NCI-H2107 treated with DMSO at 0.1 percent for 48 hours (cell line): Measurements from ENCODE around the gene VCAN.

Source experiments
- DNase-seq: peaks from one replicate; lab custom pipeline; 2025; ENCODE audit not compliant: unreplicated experiment; lab: John Stamatoyannopoulos, UW

The VCAN gene

DNA sequence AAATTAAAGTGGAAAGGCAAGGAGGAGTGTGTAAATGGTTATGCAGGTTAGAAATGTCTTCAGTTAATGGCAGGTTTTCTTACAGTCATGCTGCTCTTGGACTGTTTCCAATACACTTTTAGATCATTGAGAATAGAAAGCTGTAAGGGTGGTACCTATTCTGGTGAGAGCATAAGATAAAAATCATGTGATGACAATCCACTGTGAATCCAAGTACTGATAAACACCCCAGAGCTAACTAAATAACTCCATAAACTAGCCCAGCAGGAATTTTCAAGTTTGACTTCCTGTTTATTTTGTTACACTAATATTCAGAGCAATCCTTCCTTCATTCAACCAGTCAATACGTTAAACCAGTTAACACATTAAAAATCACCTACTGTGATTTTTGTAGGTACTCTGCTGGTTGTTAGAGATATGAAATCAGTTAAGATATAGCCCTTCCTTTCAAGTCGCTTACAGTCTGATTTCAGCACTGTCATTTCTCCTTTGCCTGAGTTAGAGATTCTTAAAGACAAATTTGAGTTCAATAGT is 22.6 kb downstream of the VCAN start:
- no peak for DNase-seq

DNA sequence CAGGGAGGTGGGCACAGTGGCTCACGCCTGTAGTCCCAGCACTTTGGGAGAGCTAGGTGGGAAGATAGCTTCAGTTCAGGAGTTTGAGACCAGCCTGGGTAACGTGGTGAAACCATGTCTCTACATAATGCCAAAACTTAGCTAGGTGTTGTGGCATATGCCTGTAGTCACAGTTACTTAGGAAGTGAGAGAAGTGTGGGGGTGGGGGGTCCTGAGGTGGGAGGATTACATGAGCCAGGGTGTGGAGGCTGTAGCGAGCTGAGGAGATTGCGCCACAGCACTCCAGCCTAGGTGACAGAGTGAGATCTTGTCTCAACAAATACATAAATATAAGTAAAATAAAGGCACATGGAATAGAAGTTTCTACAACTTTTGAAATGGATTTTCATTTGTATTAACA is 23.1 kb downstream of the VCAN start:
- no peak for DNase-seq

DNA sequence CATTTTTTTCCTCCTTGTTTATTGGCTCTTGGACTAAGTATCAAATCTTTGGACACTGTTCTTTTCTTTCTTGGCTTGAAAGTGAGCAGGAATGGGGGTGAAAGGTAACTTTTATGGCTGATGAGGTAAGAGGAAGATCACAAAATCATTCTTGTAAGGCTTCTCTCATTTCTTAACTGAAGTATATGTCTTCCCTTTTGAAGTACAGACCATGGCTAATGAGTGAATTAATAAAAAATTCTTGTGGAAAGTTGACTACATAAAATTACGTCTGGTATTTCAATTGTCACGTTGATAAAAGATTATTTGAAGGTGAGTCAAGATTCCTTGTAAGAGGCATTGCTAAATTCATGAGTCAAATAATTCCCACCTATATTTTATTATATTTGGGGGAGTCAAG is 25.1 kb downstream of the VCAN start:
- no peak for DNase-seq

DNA sequence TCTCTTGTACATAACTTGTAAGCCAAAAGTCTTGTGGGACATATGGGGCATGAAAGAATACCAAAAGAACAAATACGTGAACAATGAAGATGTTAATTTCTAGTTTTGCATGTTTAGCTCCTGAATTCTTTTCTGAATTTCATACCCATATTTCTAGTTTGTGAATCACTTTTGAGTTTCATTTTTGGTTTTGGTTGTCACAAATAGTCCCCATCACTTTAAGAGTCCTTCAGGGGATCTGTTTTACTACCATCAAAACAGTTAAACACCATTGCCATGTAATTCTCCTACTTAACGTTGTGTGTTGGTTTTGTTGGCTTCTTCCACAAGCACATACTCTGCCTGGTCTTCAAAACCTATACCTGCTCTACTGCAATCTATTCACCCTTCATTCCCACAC is 27.0 kb downstream of the VCAN start:
- DNase-seq = no peak

DNA sequence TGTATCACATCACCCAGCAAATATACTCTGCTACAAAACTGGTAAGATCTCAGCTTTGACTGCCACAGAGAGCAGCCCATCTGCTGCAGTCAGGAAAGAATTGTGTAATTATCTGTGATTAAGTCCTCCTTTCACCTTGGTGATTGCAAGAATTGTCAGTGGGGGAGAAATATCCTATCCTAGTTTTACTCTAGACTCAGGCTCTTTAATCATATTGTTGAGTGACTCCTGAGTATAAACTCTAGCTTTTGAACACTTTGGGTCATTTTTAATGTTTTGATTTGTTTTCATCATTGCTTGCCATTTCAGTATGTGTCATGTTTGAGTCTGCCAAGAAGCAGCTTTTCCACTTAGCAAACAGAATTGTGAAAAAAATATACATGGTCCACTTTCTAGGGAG is 32.1 kb downstream of the VCAN start:
- DNase-seq = no peak

DNA sequence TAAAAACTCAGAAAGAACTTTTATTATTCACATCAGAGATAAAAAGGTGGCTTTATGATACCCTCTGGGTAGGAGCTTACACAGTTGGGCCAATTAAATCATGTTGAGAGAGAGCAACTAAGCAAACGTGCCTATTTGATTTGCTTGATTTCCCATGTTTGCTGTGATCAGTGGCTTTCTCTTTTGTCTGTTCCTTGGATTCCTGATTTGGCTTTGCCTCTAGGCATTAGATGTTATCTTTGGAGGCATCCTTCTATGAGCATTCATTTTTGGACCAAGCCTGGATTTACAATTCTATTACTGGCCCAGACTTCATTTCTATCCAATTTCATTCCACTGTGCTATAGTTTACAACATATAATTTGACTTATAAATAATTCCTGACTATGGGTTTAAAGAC is 35.9 kb downstream of the VCAN start:
- no peak for DNase-seq

DNA sequence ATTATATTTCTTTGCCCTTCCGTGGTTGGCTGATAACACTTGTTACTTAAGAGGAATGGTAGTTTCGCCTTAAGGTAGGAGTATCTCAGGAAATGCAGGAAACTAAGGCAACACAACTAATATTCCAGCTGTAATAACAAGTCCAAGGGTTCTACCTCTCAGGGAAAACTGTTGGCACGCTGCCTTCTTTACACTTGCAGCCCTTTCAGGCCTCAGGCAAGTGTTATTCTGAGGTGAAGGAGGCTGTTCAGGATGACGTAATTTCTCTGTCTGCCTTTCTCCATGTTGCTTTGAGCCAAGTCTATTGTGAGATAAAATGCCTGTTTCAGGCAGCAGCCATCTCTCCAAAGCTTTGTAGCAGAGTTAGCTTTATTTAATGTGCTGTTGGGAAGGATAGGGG is 38.0 kb downstream of the VCAN start:
- peak; percentile 8 for DNase-seq

DNA sequence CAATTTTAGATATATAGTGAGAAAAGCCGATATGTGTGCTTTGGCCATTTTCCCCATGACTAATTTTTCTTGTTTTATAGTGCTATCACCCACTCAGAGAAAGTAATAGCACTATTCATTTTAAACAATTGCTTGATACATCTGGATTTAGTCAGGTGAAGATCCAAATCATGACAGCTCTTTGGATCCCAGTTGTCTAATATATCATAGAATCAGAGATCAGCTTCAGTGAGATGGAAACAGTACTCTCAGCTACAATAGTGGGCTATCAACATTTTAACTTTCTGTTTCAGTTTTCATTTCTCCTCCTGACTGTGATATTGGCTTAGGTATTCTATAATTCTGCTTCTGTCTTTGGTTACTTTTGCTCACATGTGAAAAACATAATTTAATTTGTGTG is 38.7 kb downstream of the VCAN start:
- DNase-seq = no peak

DNA sequence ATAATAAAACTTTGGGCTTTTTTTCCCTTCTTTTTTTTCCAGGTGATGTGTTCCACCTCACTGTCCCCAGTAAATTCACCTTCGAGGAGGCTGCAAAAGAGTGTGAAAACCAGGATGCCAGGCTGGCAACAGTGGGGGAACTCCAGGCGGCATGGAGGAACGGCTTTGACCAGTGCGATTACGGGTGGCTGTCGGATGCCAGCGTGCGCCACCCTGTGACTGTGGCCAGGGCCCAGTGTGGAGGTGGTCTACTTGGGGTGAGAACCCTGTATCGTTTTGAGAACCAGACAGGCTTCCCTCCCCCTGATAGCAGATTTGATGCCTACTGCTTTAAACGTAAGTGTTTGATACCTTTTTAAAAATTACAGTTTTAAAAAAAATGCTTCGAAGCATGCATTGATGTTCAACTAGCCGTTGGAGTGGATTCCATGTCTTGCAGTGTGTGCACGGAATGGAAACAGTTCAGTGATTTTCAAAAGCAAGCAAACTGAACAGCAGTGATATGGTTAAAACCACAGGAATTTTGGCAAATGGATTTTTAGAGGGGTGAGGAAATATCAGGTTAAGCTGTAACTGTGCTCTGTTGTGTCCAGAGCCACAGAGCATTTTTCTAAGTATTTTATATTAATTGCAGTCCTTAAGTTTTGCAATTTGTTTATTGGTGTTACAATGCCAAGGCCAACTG is 40.7 kb downstream of the VCAN start:
- no peak for DNase-seq

DNA sequence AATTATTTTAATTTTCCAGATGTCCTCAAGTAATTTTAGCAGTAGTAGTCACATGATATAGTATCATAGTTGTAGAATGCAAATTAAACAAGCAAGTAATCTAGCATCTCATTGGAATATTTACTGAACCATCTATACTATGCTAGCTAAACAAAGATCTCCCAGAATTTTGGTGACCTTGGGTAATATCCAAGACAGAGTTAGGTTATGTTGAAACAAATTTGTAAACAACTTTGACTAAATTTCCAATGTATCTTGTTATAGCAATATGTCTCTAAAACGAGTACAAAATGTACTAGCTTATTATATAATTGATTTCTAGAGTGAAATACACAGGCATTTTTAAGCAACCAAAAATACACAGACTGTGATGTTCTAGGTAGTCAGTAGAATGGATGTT is 41.5 kb downstream of the VCAN start:
- no peak for DNase-seq

DNA sequence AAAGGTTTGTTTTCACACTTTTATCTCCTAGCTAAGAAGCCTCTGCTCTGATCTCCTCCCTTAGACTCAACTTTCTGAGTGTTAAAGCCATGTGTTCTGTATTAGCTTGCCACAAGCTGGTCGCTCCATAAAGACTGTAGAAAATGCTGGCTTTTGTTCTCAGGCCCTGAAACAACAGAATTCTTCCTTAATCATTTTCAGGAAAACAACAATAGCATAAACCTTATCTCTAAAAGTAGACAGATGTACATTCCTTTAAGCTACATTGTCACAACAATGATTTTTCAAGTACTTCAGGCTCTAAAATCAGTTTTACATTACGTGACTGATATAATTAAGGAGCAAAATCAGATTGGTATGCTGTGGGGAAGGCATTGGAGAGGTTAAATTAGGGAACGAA is 41.9 kb downstream of the VCAN start:
- no peak for DNase-seq

DNA sequence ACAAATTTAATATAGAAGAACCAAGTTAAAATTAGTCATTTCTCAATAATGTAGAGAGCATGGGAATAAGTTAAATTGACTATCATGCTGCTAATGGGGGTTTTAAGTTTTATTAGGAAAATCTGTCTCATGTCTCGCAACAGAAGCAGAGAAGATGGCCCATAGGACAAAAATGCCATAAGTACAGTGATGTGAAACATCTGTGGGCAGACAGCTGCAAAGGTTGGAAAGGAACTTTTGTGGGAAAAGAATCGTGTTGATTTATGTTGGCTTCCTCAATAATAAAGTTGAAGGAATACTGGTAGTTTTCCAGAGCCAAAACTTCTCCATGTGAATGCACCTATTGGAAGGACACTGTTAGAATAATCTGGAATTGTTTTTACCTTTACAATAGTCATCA is 44.8 kb downstream of the VCAN start:
- DNase-seq = no peak

DNA sequence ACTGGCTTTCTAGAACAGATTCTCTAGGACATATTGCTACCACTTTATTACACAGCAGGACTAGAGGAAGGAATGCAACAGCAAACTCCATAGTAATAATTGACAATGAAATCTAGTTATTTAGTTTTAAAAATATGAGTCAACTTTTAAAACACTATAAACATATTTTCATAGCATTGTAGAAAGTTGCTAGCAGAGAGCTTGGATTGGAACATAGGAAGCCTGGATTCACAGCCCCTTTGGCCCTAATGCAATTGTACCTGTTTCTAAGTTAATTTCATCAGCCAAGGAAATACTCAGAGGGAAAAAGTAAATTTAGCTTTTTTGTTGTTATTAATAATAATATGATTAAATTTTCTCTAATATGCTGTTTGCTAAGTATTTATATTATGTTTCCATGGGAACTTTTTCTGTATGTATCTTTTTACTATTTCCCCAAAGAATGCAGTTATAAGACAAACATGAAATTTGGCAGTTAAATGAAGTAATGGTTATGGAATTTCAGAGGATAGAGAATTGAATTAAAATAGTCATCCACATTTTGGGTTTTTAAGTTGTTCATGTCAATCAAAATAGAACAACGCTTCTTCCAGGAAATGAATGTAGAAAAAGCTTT is 45.6 kb downstream of the VCAN start:
- no peak for DNase-seq

DNA sequence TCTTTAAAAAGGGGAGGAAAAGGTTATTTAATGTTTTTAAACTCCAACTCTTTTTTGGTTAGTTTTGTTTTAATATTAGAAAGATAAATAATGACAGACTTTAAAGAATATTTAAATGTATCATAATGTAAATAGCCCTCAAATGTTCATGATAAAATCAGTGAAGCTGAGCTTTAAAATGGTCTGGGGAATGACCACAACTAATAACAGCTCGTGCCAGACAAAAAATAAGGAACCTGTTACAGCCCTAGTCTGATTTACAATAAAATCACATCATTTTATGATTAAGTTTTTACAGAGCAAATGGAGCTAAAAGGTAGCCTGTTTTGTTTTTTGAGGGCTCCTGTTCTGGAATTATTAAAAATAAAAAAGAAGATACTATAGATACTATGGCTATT is 46.1 kb downstream of the VCAN start:
- no peak for DNase-seq

DNA sequence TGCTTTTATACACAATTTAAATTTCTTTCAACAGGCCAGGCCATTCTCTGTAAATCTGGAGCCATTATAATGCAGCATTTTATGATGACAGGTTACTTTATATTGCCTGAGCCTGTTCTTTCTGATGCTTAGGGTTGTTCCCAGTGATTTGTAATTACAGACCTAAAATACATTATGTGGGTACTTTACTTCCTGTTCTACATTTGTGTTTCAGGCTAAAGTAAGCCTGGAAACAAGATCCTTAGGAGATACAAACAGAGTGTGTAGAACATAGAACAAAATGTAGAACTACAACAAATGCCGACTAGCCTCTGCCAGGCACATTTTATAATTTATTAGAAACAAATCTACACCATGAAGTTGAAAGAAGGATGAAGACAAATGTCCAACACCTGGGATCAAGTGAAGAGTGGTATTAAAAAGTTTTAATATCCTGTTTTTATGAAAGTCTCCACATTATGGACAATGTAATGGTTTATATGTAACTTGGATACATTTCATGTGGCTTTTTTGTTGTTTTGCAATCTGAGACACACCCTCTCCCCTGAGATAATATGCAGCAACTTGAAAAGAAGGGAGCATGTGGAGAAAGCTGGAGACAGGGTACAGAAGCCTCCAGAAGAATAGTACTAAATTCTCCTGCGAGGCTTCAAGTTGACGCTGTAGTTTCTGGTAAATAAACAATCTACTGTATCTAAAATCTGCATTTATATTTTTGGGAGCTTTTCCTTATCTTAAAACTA is 46.9 kb downstream of the VCAN start:
- no peak for DNase-seq

DNA sequence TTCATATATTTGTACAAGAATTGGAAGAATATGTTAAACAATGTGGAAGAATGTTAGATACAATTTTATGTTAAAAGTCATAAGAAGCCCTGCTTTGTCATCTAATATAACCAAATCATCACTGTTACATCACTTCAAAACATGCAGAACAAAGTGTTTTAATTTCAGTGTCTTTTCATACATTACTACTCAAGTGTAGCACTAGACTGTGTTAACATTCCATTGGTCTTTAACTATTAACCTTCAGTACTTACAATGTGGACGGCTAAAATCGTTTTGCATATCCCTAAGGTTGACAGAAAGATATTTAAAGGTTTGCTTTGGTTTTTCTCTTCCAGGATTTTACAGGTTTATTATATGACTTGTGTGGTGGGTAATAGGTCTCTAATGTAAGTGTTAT is 50.9 kb downstream of the VCAN start:
- DNase-seq = no peak

DNA sequence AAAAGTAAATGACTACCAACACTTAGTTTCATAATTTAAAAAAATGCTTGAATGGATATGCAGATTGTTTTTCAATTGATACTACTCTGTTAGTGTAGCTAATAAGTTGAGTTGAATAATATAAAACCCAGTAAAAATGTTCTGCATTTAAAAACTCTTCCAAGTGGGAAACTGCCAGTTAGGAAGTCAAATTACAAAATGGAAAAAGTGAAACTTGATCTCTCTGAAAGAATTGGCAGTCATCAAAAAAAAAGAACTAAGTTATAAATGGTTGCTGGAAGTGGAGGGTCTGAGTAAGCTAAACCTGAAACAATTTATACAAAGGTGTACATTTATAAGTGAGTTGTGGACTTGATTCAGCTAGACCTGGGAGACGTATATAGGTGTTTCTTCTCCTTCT is 52.4 kb downstream of the VCAN start:
- DNase-seq = no peak

DNA sequence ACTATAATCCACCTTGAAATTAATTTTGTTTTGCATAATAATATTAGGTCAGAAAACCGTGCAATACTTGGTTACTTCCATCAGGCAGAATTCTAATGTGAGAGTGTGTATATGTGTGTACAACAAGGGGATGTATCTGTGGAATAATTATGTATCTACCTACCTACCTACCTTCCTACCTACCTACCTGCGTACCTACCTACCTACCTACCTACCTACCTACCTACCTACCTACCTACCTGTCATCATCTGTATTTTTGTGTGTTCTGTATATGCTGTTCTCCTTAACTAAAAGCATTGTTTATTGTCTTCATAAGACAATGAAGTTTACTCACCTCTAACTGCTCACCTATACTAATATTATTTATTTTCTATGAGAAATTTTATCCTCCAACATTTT is 52.8 kb downstream of the VCAN start:
- DNase-seq = no peak

DNA sequence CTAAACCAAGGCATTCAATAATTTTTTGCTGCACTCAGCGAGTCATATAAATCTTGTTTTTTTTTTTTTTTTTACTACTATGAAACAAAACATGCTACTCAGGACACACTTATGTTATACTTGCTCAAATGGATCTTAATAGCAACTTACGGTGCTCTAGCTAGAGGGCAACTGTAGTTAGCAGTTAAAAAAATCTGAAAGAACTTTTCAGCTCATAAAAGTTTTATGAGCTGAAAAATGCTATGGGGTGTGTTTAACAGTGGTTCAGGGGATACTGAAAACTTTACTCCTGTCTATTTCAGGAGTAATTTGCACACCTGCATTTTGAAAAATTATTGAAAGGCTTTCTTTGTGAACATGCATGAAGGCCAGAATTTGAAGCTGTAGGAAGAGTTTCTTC is 53.4 kb downstream of the VCAN start:
- DNase-seq = no peak

DNA sequence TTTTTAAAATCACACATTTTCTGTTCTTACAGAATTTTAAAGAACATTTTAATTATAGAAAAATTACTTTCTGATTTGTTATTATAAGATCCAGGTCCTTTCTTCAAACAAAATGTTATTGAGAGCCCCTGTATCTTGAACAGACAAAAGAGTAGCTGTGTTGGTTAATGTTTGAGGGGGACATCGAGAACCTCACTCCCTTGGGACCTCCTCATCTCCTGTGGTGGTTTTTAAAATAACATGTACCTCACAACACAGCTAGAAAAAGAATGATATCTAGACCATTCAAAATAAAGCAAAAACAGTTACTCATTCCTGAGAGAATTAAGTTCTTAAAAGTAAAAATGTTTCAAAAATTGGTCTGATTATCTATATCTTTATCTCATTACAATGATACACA is 54.7 kb downstream of the VCAN start:
- DNase-seq = no peak

DNA sequence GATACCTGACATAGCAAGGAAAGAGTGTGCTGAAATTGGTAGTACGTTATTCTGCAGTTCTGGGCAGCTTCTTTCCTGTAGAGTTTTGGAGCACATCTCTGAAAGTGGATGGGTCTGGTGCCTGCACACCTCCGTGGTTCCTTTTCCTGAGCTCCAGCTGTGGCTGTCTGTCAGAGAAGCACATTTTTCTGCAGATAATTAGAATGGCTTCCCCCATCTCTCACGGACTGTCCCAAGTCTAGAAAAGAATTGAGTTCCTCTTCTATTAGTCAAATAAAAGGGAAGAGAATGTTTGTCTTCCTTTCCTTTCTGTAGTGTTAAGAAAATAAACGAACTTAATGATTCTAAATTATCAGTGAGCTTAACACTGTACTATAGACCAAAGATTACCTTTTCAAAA is 55.7 kb downstream of the VCAN start:
- DNase-seq = no peak

DNA sequence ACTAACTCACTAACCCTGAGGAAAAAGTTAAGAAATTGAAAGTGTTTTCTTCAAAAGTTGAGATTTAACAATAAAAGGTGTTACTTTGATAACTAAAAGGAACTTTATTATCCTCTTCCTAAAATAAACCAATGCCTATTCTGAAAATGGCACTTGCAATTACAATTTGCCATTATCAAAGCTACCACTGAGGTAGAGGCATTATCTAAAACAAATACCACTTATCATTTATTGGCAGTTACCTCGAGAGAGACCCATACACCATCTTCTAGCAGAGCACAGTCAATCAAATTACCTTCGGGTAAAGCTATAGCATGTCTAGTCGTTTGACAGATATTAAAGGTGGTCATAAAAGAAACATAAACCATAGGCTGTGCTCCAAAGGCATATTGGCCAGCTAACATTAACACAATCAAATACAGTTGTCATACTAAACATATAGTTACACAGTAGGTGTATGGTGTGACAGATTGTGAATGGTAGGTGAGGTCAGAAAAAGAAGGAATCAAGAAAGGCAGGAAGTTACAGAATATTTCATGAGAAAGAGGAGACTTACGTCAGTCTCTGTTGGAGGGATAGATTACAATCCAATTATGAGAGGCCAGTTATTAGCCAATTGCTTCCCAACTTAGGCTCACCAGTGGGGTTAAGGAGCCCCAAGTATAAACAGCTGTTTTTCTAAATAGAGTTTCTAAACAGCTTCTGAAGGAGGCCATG is 56.3 kb downstream of the VCAN start:
- no peak for DNase-seq
